OCI-LY1 (cell line): Measurements from ENCODE around the gene KLHDC4.

ENCODE experiments used
- EZH2 ChIP-seq: fragments of 200-600 bp; sonication (generic), shearing (Covaris generic); IDR thresholded peaks from 2 replicates; pipeline ENCODE4 v1.8.0; 2017; ENCODE audit warnings: borderline replicate concordance, mixed run types, mild to moderate bottlenecking, antibody characterized with exemption, low read length, moderate library complexity, mixed read lengths
- TF ChIP-seq, protein P1 (sequence below): fragments of 200-600 bp; sonication (generic), shearing (Covaris generic); IDR thresholded peaks from 2 replicates; pipeline ENCODE4 v1.5.1; 2017; ENCODE audit warnings: mild to moderate bottlenecking, antibody characterized with exemption, low read length, moderate library complexity, mixed read lengths

DNA sequence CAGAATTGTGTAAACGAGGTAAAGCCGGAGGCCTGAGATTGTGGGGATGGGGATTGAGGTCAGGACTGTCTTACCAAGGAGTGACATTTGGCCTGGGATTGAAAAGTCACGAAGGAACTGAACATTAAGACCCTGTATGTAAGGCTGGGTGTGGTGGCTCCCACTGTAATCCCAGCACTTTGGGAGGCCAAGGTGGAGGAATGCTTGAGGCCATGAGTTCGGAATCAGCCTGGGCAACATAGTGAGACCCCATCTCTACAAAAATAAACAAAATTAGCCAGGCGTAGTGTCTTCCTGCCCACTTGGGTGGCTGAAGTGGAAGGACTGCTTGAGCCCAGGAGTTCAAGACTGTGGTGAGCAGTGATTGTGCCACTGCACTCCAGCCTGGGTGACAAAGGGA, 88.0 kb downstream of the KLHDC4 start:
- TF ChIP-seq, protein P1, sequence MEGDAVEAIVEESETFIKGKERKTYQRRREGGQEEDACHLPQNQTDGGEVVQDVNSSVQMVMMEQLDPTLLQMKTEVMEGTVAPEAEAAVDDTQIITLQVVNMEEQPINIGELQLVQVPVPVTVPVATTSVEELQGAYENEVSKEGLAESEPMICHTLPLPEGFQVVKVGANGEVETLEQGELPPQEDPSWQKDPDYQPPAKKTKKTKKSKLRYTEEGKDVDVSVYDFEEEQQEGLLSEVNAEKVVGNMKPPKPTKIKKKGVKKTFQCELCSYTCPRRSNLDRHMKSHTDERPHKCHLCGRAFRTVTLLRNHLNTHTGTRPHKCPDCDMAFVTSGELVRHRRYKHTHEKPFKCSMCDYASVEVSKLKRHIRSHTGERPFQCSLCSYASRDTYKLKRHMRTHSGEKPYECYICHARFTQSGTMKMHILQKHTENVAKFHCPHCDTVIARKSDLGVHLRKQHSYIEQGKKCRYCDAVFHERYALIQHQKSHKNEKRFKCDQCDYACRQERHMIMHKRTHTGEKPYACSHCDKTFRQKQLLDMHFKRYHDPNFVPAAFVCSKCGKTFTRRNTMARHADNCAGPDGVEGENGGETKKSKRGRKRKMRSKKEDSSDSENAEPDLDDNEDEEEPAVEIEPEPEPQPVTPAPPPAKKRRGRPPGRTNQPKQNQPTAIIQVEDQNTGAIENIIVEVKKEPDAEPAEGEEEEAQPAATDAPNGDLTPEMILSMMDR = no peak
- no peak for TF ChIP-seq EZH2
